Thyroid gland (tissue), 4 donors: ENCODE measurements around the gene CFDP1. TPM values are rescaled to one million over a fixed set of nuclear protein-coding genes. Genes with fewer than 3 reads are reported as not detected.
A peak's percentile ranks its signal among the peaks of the same experiment; 100 is the strongest.

ENCODE experiments used
- DNase-seq, 2 donors: peaks; one replicate each; pipeline ENCODE4 v3.0.0-alpha.2; 2019
- H3K27ac ChIP-seq, 3 donors: fragments of 200-600 bp; sonication (generic); 1 replicate in 2 of 3; 2 replicates in 1 of 3; pipeline ENCODE4 v1.5.1; 2016 to 2019; ENCODE audit warnings: mild to moderate bottlenecking in 1 of 3, moderate library complexity in 1 of 3
- H3K27me3 ChIP-seq: fragments of 200-600 bp; sonication (generic); one replicate; pipeline ENCODE4 v1.5.1; 2019
- H3K36me3 ChIP-seq, 2 donors: fragments of 200-600 bp; sonication (generic); one replicate each; pipeline ENCODE4 v1.5.1; 2016 to 2019
- H3K4me1 ChIP-seq, 2 donors: fragments of 200-600 bp; sonication (generic); one replicate each; pipeline ENCODE4 v1.5.1; 2017 to 2019
- H3K4me3 ChIP-seq, 3 donors: fragments of 200-600 bp; sonication (generic); replicated peaks in 1 of 3; 1 replicate in 2 of 3; 2 replicates in 1 of 3; pipeline ENCODE4 v1.5.1; 2016; ENCODE audit warnings: mild to moderate bottlenecking in 1 of 3
- H3K9me3 ChIP-seq: fragments of 200-600 bp; sonication (generic); one replicate; pipeline ENCODE4 v1.5.1; 2017
- CTCF ChIP-seq, 6 experiments: fragments of 200-600 bp in 3 of 6; fragments of 450-650 bp in 3 of 6; sonication (generic) in 3 of 6; IDR thresholded peaks; one replicate each; pipeline ENCODE4 v1.5.1; 2016 to 2019; ENCODE audit warnings: antibody characterized with exemption in 6 of 6, mild to moderate bottlenecking in 2 of 6, inconsistent platforms in 1 of 6, moderate library complexity in 1 of 6
- POLR2A ChIP-seq, 2 donors: fragments of 450-650 bp; IDR thresholded peaks; one replicate each; pipeline ENCODE4 v1.6.1; 2017; ENCODE audit warnings: antibody characterized with exemption in 2 of 2, mild to moderate bottlenecking in 2 of 2, moderate library complexity in 1 of 2
- WGBS, 2 donors: methylation state at CpG; one replicate each; pipeline ENCODE4 v1.1.5; 2017; 5-methylcytosine and 5-hydroxymethylcytosine counted together
- intact Hi-C: fragments of 100-400 bp; cut with DNase I; formaldehyde crosslinking; loops from one replicate; pipeline ENCODE4 v1.15.1; 2023
- total RNA-seq, 4 donors: library from RNA; depleted of rRNA; stranded (reverse); fragments of >200 nt; gene quantifications; one replicate each; pipeline ENCODE4 v1.2.3, GENCODE V29; 2016

Gene CFDP1
- total RNA-seq, 4 donors from 2014 or later: 50.5 to 77.9 (median 60.7) TPM

GRCh38 chr16:75376475-75377161 is 56.7 kb downstream of the CFDP1 start:
- 95 to 97% methylated on average over 7 of the region's 7 CpGs for WGBS, 2 donors
- H3K27ac ChIP-seq: no peak overlapping the region
- peaks cover 10 to 12% of the 10 kb centered on the region in 2 donors for H3K4me1 ChIP-seq
- TF ChIP-seq POLR2A (IDR thresholded peaks at IDR 0.05) (no peak), CTCF (IDR thresholded peaks at IDR 0.05) (no peak)
- no peaks in the 10 kb centered on the region for H3K27me3 ChIP-seq
- intact Hi-C loops: no loop called here
- DNase-seq: no peak
- H3K9me3 ChIP-seq: no peaks in the 10 kb centered on the region
- no peak overlapping the region for H3K4me3 ChIP-seq
- no peaks in the 10 kb centered on the region for H3K36me3 ChIP-seq

- Histone ChIP-seq H3K4me1 (peaks cover 5 to 7% of the 10 kb centered on the region in 2 donors), H3K27ac (no peak overlapping the region), H3K4me3 (no peak overlapping the region), H3K27me3 (no peaks in the 10 kb centered on the region), H3K36me3 (no peaks in the 10 kb centered on the region), H3K9me3 (no peaks in the 10 kb centered on the region)
- intact Hi-C loops: no loop called here
- WGBS, 2 donors: 96 to 98% methylated on average over 2 of the region's 2 CpGs
- TF ChIP-seq CTCF (IDR thresholded peaks at IDR 0.05): no peak
- TF ChIP-seq POLR2A (IDR thresholded peaks at IDR 0.05): no peak
- no peak for DNase-seq
Measured at GRCh38 chr16:75374388-75374787, 58.9 kb downstream of the CFDP1 start.

GRCh38 chr16:75372236-75372856 is 61.0 kb downstream of the CFDP1 start:
- intact Hi-C loops: no loop called here
- WGBS, 2 donors: 74 to 85% methylated on average over 3 of the region's 3 CpGs
- TF ChIP-seq POLR2A (IDR thresholded peaks at IDR 0.05) (no peak), CTCF (IDR thresholded peaks at IDR 0.05) (no peak)
- no peaks in the 10 kb centered on the region for H3K27me3 ChIP-seq
- peak in 1 of 2 donors; percentile 10 for DNase-seq
- peaks cover 0 to 7% of the 10 kb centered on the region in 2 donors for H3K4me1 ChIP-seq
- no peak overlapping the region for H3K4me3 ChIP-seq
- H3K9me3 ChIP-seq: no peaks in the 10 kb centered on the region
- no peak overlapping the region for H3K27ac ChIP-seq
- H3K36me3 ChIP-seq: no peaks in the 10 kb centered on the region

- TF ChIP-seq POLR2A (IDR thresholded peaks at IDR 0.05) (no peak), CTCF (IDR thresholded peaks at IDR 0.05) (no peak)
- Histone ChIP-seq H3K36me3 (no peaks in the 10 kb centered on the region), H3K4me3 (no peak overlapping the region), H3K27me3 (no peaks in the 10 kb centered on the region), H3K4me1 (peaks cover 0 to 7% of the 10 kb centered on the region in 2 donors), H3K9me3 (no peaks in the 10 kb centered on the region), H3K27ac (no peak overlapping the region)
- DNase-seq: no peak
- intact Hi-C loops: no loop called here
- 95 to 96% methylated on average over 3 of the region's 3 CpGs for WGBS, 2 donors
Measured at GRCh38 chr16:75371171-75371570, 62.1 kb downstream of the CFDP1 start.

- TF ChIP-seq POLR2A (IDR thresholded peaks at IDR 0.05) (no peak), CTCF (IDR thresholded peaks at IDR 0.05) (no peak)
- no peak for DNase-seq
- Histone ChIP-seq H3K27ac (no peak overlapping the region), H3K4me3 (no peak overlapping the region), H3K9me3 (no peaks in the 10 kb centered on the region), H3K27me3 (no peaks in the 10 kb centered on the region), H3K4me1 (no peaks in the 10 kb centered on the region), H3K36me3 (no peaks in the 10 kb centered on the region)
- 77 to 83% methylated on average over 2 of the region's 2 CpGs for WGBS, 2 donors
- intact Hi-C loops: no loop called here
Measured at GRCh38 chr16:75364286-75364791, 69.0 kb downstream of the CFDP1 start.
